Measurements from ENCODE around the gene ARF1. TPM values are rescaled to one million over a fixed set of nuclear protein-coding genes. Genes with fewer than 3 reads are reported as not detected.

Gene ARF1
- total RNA-seq, 2 donors from 2014 or later, result 478 to 512 TPM

DNA sequence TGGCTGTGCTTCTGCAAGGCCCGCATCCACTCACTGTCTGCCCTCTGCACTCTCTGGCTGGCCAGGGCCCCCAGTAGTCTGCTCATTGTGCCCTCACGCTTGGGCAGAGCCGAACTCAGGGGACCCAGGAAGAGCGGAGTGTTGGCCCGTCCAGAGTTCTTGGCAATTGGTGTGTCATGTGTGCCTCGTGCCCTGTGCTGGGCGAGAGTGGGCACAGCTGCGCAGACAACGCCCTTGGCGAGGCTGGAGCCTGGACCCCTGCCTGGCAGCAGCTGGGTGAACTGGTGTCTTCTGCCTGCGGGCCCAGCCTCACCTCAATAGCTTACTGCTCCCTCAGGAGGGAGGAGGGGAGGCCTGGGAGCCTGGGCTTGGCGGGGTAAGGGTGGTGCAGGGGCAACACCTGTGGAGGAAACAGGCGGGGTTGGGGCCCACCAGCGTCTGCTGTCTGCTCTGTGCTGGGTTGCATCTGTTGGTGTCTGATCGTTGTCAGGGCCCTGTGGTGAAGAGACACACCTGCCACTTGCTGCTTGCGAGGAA lies 59.7 kb downstream of the ARF1 start:
- no peaks in the 10 kb centered on the region for H3K36me3 ChIP-seq
- no peak for DNase-seq (ENCODE audit: low spot score)
- intact Hi-C loops (cut with DNase I), result loop anchor here (10.0 kb wide), 1 partner anchor 133 kb away; no protein-coding TSS in a partner anchor
- H3K4me1 ChIP-seq (replicated peaks), result peaks cover 9% of the 10 kb centered on the region
- TF ChIP-seq POLR2AphosphoS5 (IDR thresholded peaks at IDR 0.05) (no peak), CTCF (IDR thresholded peaks at IDR 0.05) (no peak), POLR2A (IDR thresholded peaks at IDR 0.05) (no peak)
- H3K27ac ChIP-seq, result peak overlapping the region in 1 of 2 donors; percentile 95
- peak overlapping the region in 1 of 2 donors; percentile 11 for H3K4me3 ChIP-seq
- H3K27me3 ChIP-seq (replicated peaks; ENCODE audit: insufficient read depth), result no peaks in the 10 kb centered on the region
- WGBS, result 83% methylated on average over 16 of the region's 16 CpGs
- no peaks in the 10 kb centered on the region for H3K9me3 ChIP-seq

DNA sequence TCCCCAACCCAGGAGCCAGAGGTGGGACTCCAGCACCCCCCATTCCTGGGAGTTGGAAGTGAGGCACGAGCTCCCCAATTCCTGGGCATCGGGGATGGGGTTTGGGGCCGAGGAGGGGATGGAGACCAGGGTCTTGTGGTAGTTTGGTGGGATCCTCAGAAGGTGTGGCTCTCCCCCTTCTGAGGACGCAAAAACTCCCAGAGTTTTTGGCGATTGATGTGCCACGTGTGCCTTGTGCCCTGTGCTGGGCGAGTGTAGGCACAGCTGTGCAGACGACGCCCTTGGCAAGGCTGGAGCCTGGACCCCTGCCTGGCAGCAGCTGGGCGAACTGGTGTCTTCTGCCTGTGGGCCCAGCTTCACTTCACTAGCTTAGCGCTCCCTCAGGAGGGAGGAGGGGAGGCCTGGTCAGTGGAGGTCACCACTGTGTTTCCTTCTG lies 60.2 kb downstream of the ARF1 start:
- Histone ChIP-seq H3K4me3 (no peak overlapping the region), H3K36me3 (no peaks in the 10 kb centered on the region), H3K9me3 (no peaks in the 10 kb centered on the region), H3K27me3 (replicated peaks; ENCODE audit: insufficient read depth) (no peaks in the 10 kb centered on the region), H3K27ac (no peak overlapping the region), H3K4me1 (replicated peaks) (peaks cover 9% of the 10 kb centered on the region)
- DNase-seq (ENCODE audit: low spot score), result no peak
- 61% methylated on average over 11 of the region's 11 CpGs for WGBS
- intact Hi-C loops (cut with DNase I), result loop anchor here (10.0 kb wide), 1 partner anchor 132 kb away; no protein-coding TSS in a partner anchor
- TF ChIP-seq POLR2A (IDR thresholded peaks at IDR 0.05), result no peak
- no peak for TF ChIP-seq CTCF (IDR thresholded peaks at IDR 0.05)
- no peak for TF ChIP-seq POLR2AphosphoS5 (IDR thresholded peaks at IDR 0.05)

- intact Hi-C loops (cut with DNase I), result loop anchor here (10.0 kb wide), 1 partner anchor 131 kb away; no protein-coding TSS in a partner anchor
- TF ChIP-seq CTCF (IDR thresholded peaks at IDR 0.05) (no peak), POLR2A (IDR thresholded peaks at IDR 0.05) (no peak), POLR2AphosphoS5 (IDR thresholded peaks at IDR 0.05) (no peak)
- no peak overlapping the region for H3K4me3 ChIP-seq
- 87% methylated on average over 12 of the region's 12 CpGs for WGBS
- H3K4me1 ChIP-seq (replicated peaks), result peaks cover 9% of the 10 kb centered on the region
- no peaks in the 10 kb centered on the region for H3K9me3 ChIP-seq
- no peak overlapping the region for H3K27ac ChIP-seq
- H3K27me3 ChIP-seq (replicated peaks; ENCODE audit: insufficient read depth), result no peaks in the 10 kb centered on the region
- DNase-seq (ENCODE audit: low spot score), result no peak
- H3K36me3 ChIP-seq, result no peaks in the 10 kb centered on the region
These were observed 61.1 kb downstream of the ARF1 start for GRCh38 chr1:228143480-228144192.

- Histone ChIP-seq H3K27me3 (replicated peaks; ENCODE audit: insufficient read depth) (no peaks in the 10 kb centered on the region), H3K4me3 (no peak overlapping the region), H3K9me3 (no peaks in the 10 kb centered on the region), H3K36me3 (no peaks in the 10 kb centered on the region), H3K27ac (no peak overlapping the region), H3K4me1 (replicated peaks) (peaks cover 9% of the 10 kb centered on the region)
- TF ChIP-seq CTCF (IDR thresholded peaks at IDR 0.05), result no peak
- TF ChIP-seq POLR2A (IDR thresholded peaks at IDR 0.05), result no peak
- TF ChIP-seq POLR2AphosphoS5 (IDR thresholded peaks at IDR 0.05), result no peak
- WGBS, result 77% methylated on average over 16 of the region's 16 CpGs
- intact Hi-C loops (cut with DNase I), result loop anchor here (10.0 kb wide), 1 partner anchor 130 kb away; no protein-coding TSS in a partner anchor
- no peak for DNase-seq (ENCODE audit: low spot score)
These were observed 61.9 kb downstream of the ARF1 start for GRCh38 chr1:228144193-228144992.
